ENCODE measurements around the gene SFXN5.

The SFXN5 gene

DNA sequence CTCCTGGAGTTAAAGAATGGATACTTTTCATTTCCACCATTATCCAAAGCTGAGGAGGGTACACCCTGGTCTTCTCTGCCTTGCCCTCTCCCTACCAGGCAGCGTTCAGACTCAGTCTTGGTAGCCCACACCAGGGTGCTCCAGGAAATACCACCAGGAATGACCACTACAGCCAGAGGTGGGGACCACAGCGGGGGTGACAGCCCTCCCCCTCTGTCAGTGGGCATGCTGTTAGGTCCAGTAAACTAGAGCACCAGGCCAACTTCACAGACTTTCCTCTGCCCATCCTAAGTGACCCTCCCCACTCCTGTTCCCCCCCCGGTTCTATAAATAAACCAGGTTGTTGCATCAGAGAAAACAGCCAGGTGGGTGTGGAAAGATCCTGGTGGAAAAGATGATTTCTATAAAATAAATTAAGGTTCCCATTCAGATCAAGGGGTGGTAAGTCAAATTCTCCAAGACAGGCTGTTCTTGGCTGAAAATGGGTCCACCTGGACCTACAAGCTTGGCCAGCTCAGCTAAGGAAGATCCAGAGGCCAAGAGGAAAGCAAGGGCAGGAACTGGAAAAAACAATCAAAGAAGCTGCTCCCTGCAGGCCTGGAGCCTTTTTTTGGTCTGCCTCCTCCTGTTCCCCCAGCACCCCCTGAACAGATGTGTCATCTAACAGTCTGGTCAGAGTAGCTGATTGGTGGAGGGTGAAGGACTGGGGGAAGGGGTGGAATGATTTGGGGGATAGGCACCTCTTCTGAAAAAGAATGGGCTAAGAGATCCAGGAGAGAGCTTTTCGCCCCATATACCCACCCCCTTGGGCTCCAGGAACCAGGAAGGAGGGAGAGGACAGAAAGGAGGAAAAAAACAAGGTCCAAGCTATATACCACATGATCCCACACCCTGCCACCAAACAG, 38.9 kb upstream of the SFXN5 start:
- Histone ChIP-seq H3K9me3 (ENCODE audit: insufficient read depth, low read depth, low read length) (no peaks in the 10 kb centered on the region; the same call in 1 of the 2 replicates), H3K4me1 (ENCODE audit: insufficient read depth, low read length) (peaks cover 17% of the 10 kb centered on the region), H3K36me3 (ENCODE audit: insufficient read depth, low read depth, low read length) (no peaks in the 10 kb centered on the region), H3K4me3 (ENCODE audit: low read length) (peak overlapping the region; percentile 88; the same call in 1 of the 2 replicates), H3K27ac (ENCODE audit: low read length) (no peak overlapping the region), H3K9ac (ENCODE audit: low read depth, low read length) (no peak overlapping the region; the same call in 1 of the 2 replicates), H3K27me3 (ENCODE audit: insufficient read depth, low read length) (peaks cover 45% of the 10 kb centered on the region)

DNA sequence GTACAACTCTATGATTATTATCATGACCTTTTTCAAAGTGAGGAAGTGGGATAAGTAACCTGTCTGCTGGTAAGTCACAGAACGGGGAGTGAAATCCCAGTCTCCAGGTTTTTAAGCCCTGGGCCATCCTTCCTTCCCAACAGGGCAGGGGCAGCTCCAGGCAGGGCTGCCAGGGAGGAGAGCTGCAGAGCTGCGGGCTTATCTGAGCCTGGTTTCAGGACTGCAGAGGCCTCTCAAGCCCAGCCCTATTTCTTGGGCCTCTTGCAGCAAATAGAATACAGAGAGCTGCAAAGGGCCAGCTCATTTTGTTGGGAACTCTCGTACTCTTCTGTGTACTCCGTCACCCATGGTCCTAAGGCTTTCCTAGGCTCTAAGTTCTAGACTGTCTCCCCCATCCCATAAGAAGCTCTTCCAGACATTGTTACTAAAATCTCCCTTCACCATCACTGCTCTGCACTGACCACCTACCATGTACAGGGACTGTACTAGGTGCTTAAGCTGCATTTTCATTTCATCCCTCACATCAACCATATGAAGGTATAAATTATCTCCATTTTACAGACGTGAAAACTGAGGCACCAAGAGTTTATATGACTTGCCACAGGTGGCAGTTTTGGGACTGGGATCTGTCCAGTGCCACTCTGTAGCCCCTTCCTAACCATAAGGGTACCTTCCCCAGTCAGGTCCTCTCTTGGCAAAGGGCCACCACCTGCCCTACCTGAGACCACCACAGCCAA, 38.1 kb upstream of the SFXN5 start:
- Histone ChIP-seq H3K27ac (ENCODE audit: low read length) (no peak overlapping the region), H3K4me1 (ENCODE audit: insufficient read depth, low read length) (peaks cover 17% of the 10 kb centered on the region), H3K27me3 (ENCODE audit: insufficient read depth, low read length) (peaks cover 41% of the 10 kb centered on the region), H3K36me3 (ENCODE audit: insufficient read depth, low read depth, low read length) (no peaks in the 10 kb centered on the region), H3K9me3 (ENCODE audit: insufficient read depth, low read depth, low read length) (no peaks in the 10 kb centered on the region; the same call in 1 of the 2 replicates), H3K9ac (ENCODE audit: low read depth, low read length) (no peak overlapping the region), H3K4me3 (ENCODE audit: low read length) (no peak overlapping the region)

DNA sequence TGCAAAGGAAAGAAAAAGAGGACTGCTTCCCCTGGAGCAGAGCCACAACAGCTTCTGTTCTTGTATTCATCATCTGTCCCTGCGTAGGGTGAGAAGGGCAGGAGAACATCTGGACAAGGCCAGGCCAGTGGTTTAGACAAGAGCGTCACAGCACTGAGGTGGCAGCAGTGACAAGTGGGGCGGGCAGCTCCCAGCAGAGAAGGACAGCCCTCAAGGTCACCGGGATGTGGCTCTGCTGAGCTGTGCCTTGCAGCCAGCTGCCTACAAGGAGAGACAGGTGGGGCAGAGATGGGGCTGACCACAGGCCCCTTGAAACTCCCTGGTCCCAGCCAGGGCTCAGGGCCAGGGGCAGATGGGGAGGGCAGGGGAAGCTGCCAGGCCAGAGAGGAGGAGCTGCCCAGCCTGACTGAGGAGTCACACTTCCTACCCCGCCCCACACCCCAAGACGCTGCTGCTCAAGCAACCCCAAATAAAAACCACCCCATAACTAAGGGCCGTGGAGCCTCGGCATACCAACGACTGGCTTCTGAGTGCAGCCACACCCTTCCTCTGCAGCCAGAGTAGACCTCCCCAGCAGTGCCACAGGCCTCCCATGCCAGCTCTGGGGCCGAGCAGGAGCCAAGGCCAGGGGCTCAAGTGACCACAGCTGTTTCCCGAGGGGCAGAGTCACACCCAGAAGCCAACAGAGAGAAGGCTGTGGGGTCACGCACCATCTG, 35.9 kb upstream of the SFXN5 start:
- H3K27ac ChIP-seq (ENCODE audit: low read length), result no peak overlapping the region
- H3K27me3 ChIP-seq (ENCODE audit: insufficient read depth, low read length), result peaks cover 26% of the 10 kb centered on the region
- no peaks in the 10 kb centered on the region for H3K9me3 ChIP-seq (ENCODE audit: insufficient read depth, low read depth, low read length)
- H3K9ac ChIP-seq (ENCODE audit: low read depth, low read length), result no peak overlapping the region
- no peaks in the 10 kb centered on the region for H3K36me3 ChIP-seq (ENCODE audit: insufficient read depth, low read depth, low read length)
- no peak overlapping the region for H3K4me3 ChIP-seq (ENCODE audit: low read length)
- H3K4me1 ChIP-seq (ENCODE audit: insufficient read depth, low read length), result peaks cover 17% of the 10 kb centered on the region

DNA sequence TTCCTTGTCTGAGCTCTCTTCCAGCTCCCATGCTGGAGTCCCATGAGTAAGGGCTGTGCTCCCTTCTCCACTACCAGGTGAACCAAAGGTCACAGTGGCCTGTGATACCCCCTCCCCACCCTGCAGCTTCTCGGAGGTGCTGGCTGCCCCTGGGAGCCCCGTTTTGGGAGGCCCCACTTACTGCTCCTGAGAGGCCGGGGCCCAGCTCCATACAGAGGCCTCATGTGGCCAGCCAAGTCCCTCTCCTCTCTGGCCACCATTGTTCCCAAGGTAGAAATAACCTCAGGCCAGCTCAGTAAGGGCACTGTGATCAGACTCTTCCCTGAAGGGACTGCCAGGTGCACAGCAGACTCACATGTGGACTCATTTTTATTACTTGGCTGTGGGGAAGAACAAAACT, 35.3 kb upstream of the SFXN5 start:
- H3K36me3 ChIP-seq (ENCODE audit: insufficient read depth, low read depth, low read length), result no peaks in the 10 kb centered on the region
- H3K27me3 ChIP-seq (ENCODE audit: insufficient read depth, low read length), result peaks cover 20% of the 10 kb centered on the region
- no peak overlapping the region for H3K4me3 ChIP-seq (ENCODE audit: low read length)
- H3K4me1 ChIP-seq (ENCODE audit: insufficient read depth, low read length), result peaks cover 21% of the 10 kb centered on the region
- no peak overlapping the region for H3K9ac ChIP-seq (ENCODE audit: low read depth, low read length)
- no peaks in the 10 kb centered on the region for H3K9me3 ChIP-seq (ENCODE audit: insufficient read depth, low read depth, low read length)
- no peak overlapping the region for H3K27ac ChIP-seq (ENCODE audit: low read length)

DNA sequence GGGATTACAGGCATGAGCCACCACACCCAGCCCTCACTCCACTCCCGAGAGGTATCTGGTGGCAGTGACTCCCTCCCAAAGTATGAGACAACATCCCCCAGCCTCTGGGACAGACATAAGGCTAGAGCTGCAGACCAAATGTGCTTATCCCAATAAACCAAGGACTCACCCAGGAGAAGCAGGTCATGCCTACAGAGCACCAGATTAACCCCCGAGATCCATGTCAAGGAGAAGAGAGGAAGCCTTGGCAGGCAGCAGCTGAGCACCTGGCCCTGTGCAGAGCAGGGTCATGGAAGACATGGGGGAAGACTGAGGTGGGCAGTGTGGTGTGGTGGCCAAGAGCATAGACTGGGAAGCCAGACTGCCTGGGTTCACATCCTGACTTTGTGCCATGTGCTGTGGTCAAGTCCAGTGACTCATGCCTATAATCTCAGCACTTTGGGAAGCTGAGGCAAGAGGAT, 34.0 kb upstream of the SFXN5 start:
- no peak overlapping the region for H3K9ac ChIP-seq (ENCODE audit: low read depth, low read length)
- H3K27ac ChIP-seq (ENCODE audit: low read length), result no peak overlapping the region
- no peak overlapping the region for H3K4me3 ChIP-seq (ENCODE audit: low read length)
- H3K27me3 ChIP-seq (ENCODE audit: insufficient read depth, low read length), result peaks cover 7% of the 10 kb centered on the region; the same call in 1 of the 2 replicates
- peaks cover 13% of the 10 kb centered on the region for H3K4me1 ChIP-seq (ENCODE audit: insufficient read depth, low read length)
- H3K36me3 ChIP-seq (ENCODE audit: insufficient read depth, low read depth, low read length), result no peaks in the 10 kb centered on the region
- H3K9me3 ChIP-seq (ENCODE audit: insufficient read depth, low read depth, low read length), result no peaks in the 10 kb centered on the region

DNA sequence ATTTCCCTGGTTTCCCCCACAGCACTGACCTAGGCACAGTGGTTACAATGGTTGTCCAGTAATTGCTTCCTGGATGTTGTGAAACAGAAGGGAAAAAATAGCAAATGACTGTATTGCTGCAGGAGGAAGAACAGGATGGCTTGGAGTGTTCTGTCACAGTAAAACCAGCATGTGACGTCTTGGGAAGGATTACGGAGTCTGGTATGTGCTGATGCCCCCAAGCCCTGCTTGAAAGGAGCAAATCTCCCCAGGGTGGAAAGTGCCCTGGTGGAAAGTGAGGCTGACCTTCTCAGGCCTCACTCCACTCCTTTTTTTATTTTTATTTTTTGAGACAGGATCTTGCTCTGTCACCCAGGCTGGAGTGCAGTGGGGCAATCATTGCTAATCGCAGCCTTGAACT, 33.4 kb upstream of the SFXN5 start:
- Histone ChIP-seq H3K27ac (ENCODE audit: low read length) (no peak overlapping the region), H3K4me3 (ENCODE audit: low read length) (no peak overlapping the region), H3K9me3 (ENCODE audit: insufficient read depth, low read depth, low read length) (no peaks in the 10 kb centered on the region), H3K36me3 (ENCODE audit: insufficient read depth, low read depth, low read length) (no peaks in the 10 kb centered on the region), H3K9ac (ENCODE audit: low read depth, low read length) (no peak overlapping the region), H3K4me1 (ENCODE audit: insufficient read depth, low read length) (peaks cover 7% of the 10 kb centered on the region), H3K27me3 (ENCODE audit: insufficient read depth, low read length) (peaks cover 1% of the 10 kb centered on the region; the same call in 1 of the 2 replicates)

DNA sequence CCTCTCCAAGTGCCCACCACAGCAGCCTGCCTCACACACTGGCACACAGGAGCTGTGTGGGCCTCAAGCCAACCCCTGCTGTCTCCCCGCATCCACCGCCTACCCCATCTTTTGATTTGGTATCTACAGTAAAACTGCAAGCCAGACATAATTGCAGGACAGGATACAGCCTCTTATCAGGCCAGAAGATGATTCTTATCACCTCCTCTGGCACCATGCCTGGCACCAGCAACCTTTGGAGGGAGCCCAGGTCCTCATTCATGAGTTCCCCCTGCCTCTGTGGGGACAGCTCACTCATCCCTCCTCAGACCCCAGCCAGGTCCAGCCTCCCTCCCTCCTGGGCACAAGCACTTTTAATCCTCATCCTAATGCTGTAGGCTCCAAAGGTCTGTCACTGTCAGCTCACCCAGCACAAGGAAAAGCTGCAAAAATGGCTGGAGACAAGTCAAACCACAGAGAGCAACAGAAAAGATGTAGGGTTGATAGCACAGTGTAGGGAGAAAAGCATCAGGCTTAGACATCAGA, 31.6 kb upstream of the SFXN5 start:
- Histone ChIP-seq H3K9ac (ENCODE audit: low read depth, low read length) (no peak overlapping the region), H3K27me3 (ENCODE audit: insufficient read depth, low read length) (no peaks in the 10 kb centered on the region), H3K4me3 (ENCODE audit: low read length) (no peak overlapping the region), H3K27ac (ENCODE audit: low read length) (no peak overlapping the region), H3K9me3 (ENCODE audit: insufficient read depth, low read depth, low read length) (no peaks in the 10 kb centered on the region), H3K36me3 (ENCODE audit: insufficient read depth, low read depth, low read length) (no peaks in the 10 kb centered on the region), H3K4me1 (ENCODE audit: insufficient read depth, low read length) (peaks cover 7% of the 10 kb centered on the region)

DNA sequence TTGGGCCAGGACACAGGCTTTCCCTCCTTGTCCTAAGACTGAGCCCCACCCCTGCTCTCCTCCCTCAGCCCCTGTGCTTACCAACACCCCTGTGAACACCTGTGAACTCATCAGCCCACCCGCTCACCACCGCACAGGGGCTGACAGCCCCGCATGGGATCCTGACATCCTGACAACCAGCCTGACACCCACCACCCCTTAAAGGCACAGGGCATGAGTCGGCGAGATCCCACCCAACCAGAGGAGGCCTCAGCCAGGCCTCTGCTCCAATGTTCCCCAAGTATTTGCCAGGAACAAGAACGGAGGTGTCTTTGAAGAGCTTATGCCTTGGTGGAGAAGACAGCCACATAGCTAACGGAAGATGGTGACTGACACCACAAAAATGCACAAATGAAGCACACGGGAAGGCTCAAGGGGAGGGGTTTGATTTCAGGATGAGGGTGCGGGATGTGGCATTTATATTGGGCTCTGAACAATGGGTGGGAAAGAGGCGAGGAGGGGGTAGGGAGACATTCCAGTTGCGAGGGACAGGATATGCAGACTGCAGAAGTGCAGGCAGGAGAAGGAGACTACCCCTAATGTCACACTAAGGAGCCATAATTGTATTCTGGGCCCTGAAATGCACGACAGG, 30.2 kb upstream of the SFXN5 start:
- Histone ChIP-seq H3K36me3 (ENCODE audit: insufficient read depth, low read depth, low read length) (no peaks in the 10 kb centered on the region), H3K27ac (ENCODE audit: low read length) (no peak overlapping the region), H3K4me3 (ENCODE audit: low read length) (no peak overlapping the region), H3K27me3 (ENCODE audit: insufficient read depth, low read length) (no peaks in the 10 kb centered on the region), H3K9ac (ENCODE audit: low read depth, low read length) (no peak overlapping the region), H3K4me1 (ENCODE audit: insufficient read depth, low read length) (peaks cover 7% of the 10 kb centered on the region), H3K9me3 (ENCODE audit: insufficient read depth, low read depth, low read length) (no peaks in the 10 kb centered on the region)

DNA sequence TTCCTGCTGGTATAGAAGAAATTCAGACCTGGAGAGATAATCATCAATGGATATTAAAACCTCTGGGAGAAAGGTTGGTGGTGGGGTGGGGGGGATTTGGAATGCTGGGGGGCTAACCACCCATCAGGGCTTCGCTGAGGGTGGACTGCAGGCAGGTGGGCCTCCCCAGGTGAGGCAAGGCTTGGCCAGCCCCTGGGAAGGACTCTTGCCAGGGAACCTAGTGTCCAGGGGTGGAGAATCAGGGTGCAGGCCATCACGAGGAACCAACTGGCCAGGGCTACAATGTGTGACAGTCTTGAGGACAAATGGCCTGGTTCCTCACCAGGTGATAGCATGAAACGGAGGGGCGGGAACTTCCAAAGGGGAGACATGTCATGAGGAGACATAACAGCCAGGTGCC, 29.4 kb upstream of the SFXN5 start:
- no peaks in the 10 kb centered on the region for H3K36me3 ChIP-seq (ENCODE audit: insufficient read depth, low read depth, low read length)
- no peak overlapping the region for H3K27ac ChIP-seq (ENCODE audit: low read length)
- H3K9ac ChIP-seq (ENCODE audit: low read depth, low read length), result no peak overlapping the region
- H3K4me3 ChIP-seq (ENCODE audit: low read length), result no peak overlapping the region
- no peaks in the 10 kb centered on the region for H3K27me3 ChIP-seq (ENCODE audit: insufficient read depth, low read length)
- peaks cover 7% of the 10 kb centered on the region for H3K4me1 ChIP-seq (ENCODE audit: insufficient read depth, low read length)
- H3K9me3 ChIP-seq (ENCODE audit: insufficient read depth, low read depth, low read length), result no peaks in the 10 kb centered on the region

DNA sequence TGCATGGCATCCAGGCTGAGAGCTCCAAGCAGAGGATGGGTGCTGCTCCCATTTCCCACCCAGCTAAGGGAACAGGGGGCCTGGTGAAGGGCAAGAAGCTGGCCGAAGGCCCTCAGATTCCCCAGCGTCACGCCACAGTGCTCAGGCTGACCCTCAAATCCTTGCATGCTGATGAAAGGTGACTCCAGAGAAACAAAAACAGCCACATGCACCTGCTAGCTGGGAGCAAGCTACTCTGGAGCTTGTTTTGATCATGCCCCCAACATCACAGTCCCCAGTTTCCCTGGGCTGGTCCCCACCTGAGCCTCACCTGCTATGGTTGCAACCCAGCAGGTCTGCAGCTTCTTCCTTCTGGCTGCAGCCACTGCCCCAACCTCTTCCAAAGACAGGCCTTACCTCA, 28.0 kb upstream of the SFXN5 start:
- H3K36me3 ChIP-seq (ENCODE audit: insufficient read depth, low read depth, low read length), result no peaks in the 10 kb centered on the region
- H3K27ac ChIP-seq (ENCODE audit: low read length), result no peak overlapping the region

DNA sequence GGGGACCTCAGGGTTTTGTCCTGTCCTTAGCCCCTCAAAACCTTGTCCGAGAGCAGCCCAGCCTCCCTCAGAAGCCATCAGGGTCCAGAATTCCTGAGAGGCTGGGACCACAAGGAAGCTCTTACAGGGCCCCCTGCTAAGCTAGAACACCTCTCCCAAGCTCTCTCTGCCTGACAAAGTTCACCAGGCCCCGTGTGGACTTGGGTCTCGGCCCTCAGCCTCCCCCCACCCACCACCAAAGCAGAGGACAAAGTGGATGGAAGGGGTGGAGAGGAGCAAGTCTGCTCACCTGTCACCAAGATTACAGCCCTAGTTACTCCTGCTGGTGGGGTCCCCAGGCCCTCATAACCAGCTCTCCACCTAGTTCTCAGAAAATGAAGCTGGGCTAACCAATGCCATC, 24.4 kb upstream of the SFXN5 start:
- no peak overlapping the region for H3K27ac ChIP-seq (ENCODE audit: low read length)
- no peaks in the 10 kb centered on the region for H3K27me3 ChIP-seq (ENCODE audit: insufficient read depth, low read length)
- H3K9me3 ChIP-seq (ENCODE audit: insufficient read depth, low read depth, low read length), result no peaks in the 10 kb centered on the region
- H3K4me1 ChIP-seq (ENCODE audit: insufficient read depth, low read length), result no peaks in the 10 kb centered on the region
- no peak overlapping the region for H3K9ac ChIP-seq (ENCODE audit: low read depth, low read length)
- no peaks in the 10 kb centered on the region for H3K36me3 ChIP-seq (ENCODE audit: insufficient read depth, low read depth, low read length)
- H3K4me3 ChIP-seq (ENCODE audit: low read length), result no peak overlapping the region

More for the DNA sequence above, 28.0 kb upstream of the SFXN5 start:
- H3K4me1 ChIP-seq (ENCODE audit: insufficient read depth, low read length), result peaks cover 7% of the 10 kb centered on the region
- no peaks in the 10 kb centered on the region for H3K27me3 ChIP-seq (ENCODE audit: insufficient read depth, low read length)
- no peak overlapping the region for H3K9ac ChIP-seq (ENCODE audit: low read depth, low read length)
- no peaks in the 10 kb centered on the region for H3K9me3 ChIP-seq (ENCODE audit: insufficient read depth, low read depth, low read length)
- no peak overlapping the region for H3K4me3 ChIP-seq (ENCODE audit: low read length)

Data from iPS-20b (cell line).